Astrocyte (in vitro differentiated cells and primary cell): Measurements from ENCODE around the gene PDLIM7. TPM values are rescaled to one million over a fixed set of nuclear protein-coding genes. Genes with fewer than 3 reads are reported as not detected.
"Not testable (repeated sequence)": the region's sequence is repeated elsewhere in the genome, so short reads cannot be mapped to it uniquely, and the experiment has no call there.

Experiments used
- DNase-seq: peaks from one replicate; pipeline ENCODE4 v3.0.0-alpha.2; 2010; ENCODE audit warnings: low read depth
- FAIRE-seq: peaks from 2 replicates; lab custom pipeline; 2011; peaks lifted over from hg19 to GRCh38; lab: Jason Lieb, UNC
- H2AFZ ChIP-seq: 2 replicates; pipeline ENCODE4 v1.6.0; 2012; ENCODE audit warnings: low read depth, low read length, inconsistent platforms
- H3K27ac ChIP-seq: 2 replicates; pipeline ENCODE4 v1.5.1; 2011; ENCODE audit warnings: low read depth, low read length, inconsistent platforms
- H3K27me3 ChIP-seq: 2 replicates; pipeline ENCODE4 v1.6.0; 2011; ENCODE audit warnings: low read length, inconsistent platforms; ENCODE audit not compliant: insufficient read depth
- H3K36me3 ChIP-seq: 2 replicates; pipeline ENCODE4 v1.5.1; 2011; ENCODE audit warnings: low read length, inconsistent platforms; ENCODE audit not compliant: insufficient read depth
- H3K4me1 ChIP-seq: 2 replicates; pipeline ENCODE4 v1.5.1; 2011; ENCODE audit warnings: low read length, inconsistent platforms; ENCODE audit not compliant: insufficient read depth
- H3K4me2 ChIP-seq: 2 replicates; pipeline ENCODE4 v1.6.0; 2012; ENCODE audit warnings: low read length, inconsistent platforms
- H3K4me3 ChIP-seq: 2 replicates; pipeline ENCODE4 v1.5.1; 2011; ENCODE audit warnings: low read depth, mild to moderate bottlenecking, low read length, inconsistent platforms; ENCODE audit not compliant: insufficient read depth
- H3K79me2 ChIP-seq: 2 replicates; pipeline ENCODE4 v1.6.0; 2012; ENCODE audit warnings: mild to moderate bottlenecking, low read length, inconsistent platforms; ENCODE audit not compliant: insufficient read depth
- H3K9ac ChIP-seq: 2 replicates; pipeline ENCODE4 v1.6.0; 2012; ENCODE audit warnings: mild to moderate bottlenecking, low read length, inconsistent platforms
- H3K9me3 ChIP-seq: 2 replicates; pipeline ENCODE4 v1.5.1; 2012; ENCODE audit warnings: low read depth, mild to moderate bottlenecking, low read length, inconsistent platforms; ENCODE audit not compliant: insufficient read depth
- H4K20me1 ChIP-seq: 2 replicates; pipeline ENCODE4 v1.6.0; 2012; ENCODE audit warnings: low read length, inconsistent platforms; ENCODE audit not compliant: insufficient read depth
- H3K27ac Mint-ChIP-seq: one replicate; pipeline ENCODE4 v1.8.0; 2021; ENCODE audit warnings: mild to moderate bottlenecking, mixed read lengths; ENCODE audit not compliant: unreplicated experiment
- H3K27me3 Mint-ChIP-seq: one replicate; pipeline ENCODE4 v1.8.0; 2021; ENCODE audit warnings: low read depth, mixed read lengths; ENCODE audit not compliant: unreplicated experiment
- H3K36me3 Mint-ChIP-seq: one replicate; pipeline ENCODE4 v1.8.0; 2021; ENCODE audit warnings: low read depth, mixed read lengths; ENCODE audit not compliant: unreplicated experiment
- H3K4me1 Mint-ChIP-seq: one replicate; pipeline ENCODE4 v1.8.0; 2021; ENCODE audit warnings: low read depth, mixed read lengths; ENCODE audit not compliant: unreplicated experiment
- H3K4me3 Mint-ChIP-seq: one replicate; pipeline ENCODE4 v1.8.0; 2021; ENCODE audit warnings: mild to moderate bottlenecking, moderate library complexity, mixed read lengths; ENCODE audit not compliant: unreplicated experiment
- H3K9me3 Mint-ChIP-seq: one replicate; pipeline ENCODE4 v1.8.0; 2021; ENCODE audit warnings: mild to moderate bottlenecking, mixed read lengths; ENCODE audit not compliant: unreplicated experiment
- EZH2 ChIP-seq: IDR thresholded peaks from 2 replicates; pipeline ENCODE4 v1.6.1; 2012; ENCODE audit warnings: mild to moderate bottlenecking, low read length, inconsistent platforms; ENCODE audit not compliant: insufficient read depth
- total RNA-seq: library from RNA; stranded (reverse); gene quantifications from 2 replicates; pipeline ENCODE4 v1.2.1, GENCODE V29; 2021
- TF ChIP-seq, protein P1 (sequence below): IDR thresholded peaks from 2 replicates; pipeline ENCODE4 v1.5.1; 2011; ENCODE audit warnings: low read depth, mild to moderate bottlenecking, inconsistent platforms, low read length, moderate library complexity; ENCODE audit not compliant: insufficient read depth

Gene PDLIM7
- total RNA-seq, 1 donor from 2014 or later: 590 TPM

DNA sequence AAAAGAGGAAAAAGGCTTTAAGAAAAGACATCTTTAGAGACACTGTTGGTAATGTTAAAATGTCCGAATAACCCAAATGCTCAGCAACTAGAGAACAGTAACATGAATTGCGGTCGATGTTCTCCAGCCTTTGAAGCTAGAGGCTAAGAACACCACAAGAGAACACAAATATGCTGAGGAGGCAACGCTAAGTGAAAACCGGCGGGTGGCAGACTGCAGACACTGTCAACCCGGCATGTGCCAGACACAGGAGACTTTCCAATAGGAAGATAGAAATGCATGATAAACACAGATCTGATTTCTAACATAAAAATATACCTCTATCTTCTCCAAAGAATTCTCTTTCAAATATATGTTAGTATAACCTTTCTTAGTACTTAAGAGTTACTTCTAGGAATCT lies 37.7 kb upstream of the PDLIM7 start:
- Histone ChIP-seq H3K4me3 (no peak overlapping the region), H3K4me1 (peaks cover 17% of the 10 kb centered on the region), H3K79me2 (peaks cover 34% of the 10 kb centered on the region), H3K9me3 (no peaks in the 10 kb centered on the region), H4K20me1 (peaks cover 73% of the 10 kb centered on the region), H3K4me2 (no peak overlapping the region), H3K9ac (no peak overlapping the region), H2AFZ (no peak overlapping the region), H3K36me3 (peaks cover 7% of the 10 kb centered on the region), H3K27me3 (no peaks in the 10 kb centered on the region), H3K27ac (no peak overlapping the region)
- Mint-ChIP-seq H3K4me1 (peaks cover 29% of the 10 kb centered on the region), H3K4me3 (no peak overlapping the region), H3K27me3 (no peaks in the 10 kb centered on the region), H3K9me3 (no peaks in the 10 kb centered on the region), H3K27ac (no peak overlapping the region), H3K36me3 (peaks cover 25% of the 10 kb centered on the region)
- FAIRE-seq (no peak), DNase-seq (no peak)
- TF ChIP-seq EZH2: no peak
- TF ChIP-seq, protein P1, sequence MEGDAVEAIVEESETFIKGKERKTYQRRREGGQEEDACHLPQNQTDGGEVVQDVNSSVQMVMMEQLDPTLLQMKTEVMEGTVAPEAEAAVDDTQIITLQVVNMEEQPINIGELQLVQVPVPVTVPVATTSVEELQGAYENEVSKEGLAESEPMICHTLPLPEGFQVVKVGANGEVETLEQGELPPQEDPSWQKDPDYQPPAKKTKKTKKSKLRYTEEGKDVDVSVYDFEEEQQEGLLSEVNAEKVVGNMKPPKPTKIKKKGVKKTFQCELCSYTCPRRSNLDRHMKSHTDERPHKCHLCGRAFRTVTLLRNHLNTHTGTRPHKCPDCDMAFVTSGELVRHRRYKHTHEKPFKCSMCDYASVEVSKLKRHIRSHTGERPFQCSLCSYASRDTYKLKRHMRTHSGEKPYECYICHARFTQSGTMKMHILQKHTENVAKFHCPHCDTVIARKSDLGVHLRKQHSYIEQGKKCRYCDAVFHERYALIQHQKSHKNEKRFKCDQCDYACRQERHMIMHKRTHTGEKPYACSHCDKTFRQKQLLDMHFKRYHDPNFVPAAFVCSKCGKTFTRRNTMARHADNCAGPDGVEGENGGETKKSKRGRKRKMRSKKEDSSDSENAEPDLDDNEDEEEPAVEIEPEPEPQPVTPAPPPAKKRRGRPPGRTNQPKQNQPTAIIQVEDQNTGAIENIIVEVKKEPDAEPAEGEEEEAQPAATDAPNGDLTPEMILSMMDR: no peak

DNA sequence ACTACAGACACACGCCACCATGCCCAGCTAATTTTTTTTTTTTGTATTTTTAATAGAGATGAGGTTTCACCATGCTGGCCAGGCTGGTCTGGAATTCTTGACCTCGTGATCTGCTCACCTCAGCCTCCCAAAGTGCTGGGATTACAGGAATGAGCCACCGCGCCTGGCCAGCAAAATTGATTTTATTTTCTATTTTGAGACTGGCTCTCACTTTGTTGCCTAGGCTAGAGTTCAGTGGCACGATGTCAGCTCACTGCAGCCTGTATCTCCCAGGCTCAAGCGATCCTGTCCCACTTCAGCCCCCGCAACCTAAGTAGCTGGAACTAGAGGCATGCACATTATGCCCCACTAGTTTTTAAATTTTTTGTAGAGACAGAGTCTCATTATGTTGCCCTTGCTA lies 37.0 kb upstream of the PDLIM7 start:
- H3K4me2 ChIP-seq, H3K4me3 Mint-ChIP-seq, H2AFZ ChIP-seq, H3K27me3 ChIP-seq, H3K9ac ChIP-seq, H3K36me3 ChIP-seq, DNase-seq, FAIRE-seq, H3K27me3 Mint-ChIP-seq, H3K4me3 ChIP-seq, H3K9me3 ChIP-seq, H3K9me3 Mint-ChIP-seq, H3K27ac ChIP-seq, H3K27ac Mint-ChIP-seq: not testable (repeated sequence)
- Mint-ChIP-seq H3K4me1 (peaks cover 27% of the 10 kb centered on the region), H3K36me3 (peaks cover 25% of the 10 kb centered on the region)
- Histone ChIP-seq H3K79me2 (peaks cover 30% of the 10 kb centered on the region), H4K20me1 (peaks cover 74% of the 10 kb centered on the region), H3K4me1 (peaks cover 17% of the 10 kb centered on the region)

DNA sequence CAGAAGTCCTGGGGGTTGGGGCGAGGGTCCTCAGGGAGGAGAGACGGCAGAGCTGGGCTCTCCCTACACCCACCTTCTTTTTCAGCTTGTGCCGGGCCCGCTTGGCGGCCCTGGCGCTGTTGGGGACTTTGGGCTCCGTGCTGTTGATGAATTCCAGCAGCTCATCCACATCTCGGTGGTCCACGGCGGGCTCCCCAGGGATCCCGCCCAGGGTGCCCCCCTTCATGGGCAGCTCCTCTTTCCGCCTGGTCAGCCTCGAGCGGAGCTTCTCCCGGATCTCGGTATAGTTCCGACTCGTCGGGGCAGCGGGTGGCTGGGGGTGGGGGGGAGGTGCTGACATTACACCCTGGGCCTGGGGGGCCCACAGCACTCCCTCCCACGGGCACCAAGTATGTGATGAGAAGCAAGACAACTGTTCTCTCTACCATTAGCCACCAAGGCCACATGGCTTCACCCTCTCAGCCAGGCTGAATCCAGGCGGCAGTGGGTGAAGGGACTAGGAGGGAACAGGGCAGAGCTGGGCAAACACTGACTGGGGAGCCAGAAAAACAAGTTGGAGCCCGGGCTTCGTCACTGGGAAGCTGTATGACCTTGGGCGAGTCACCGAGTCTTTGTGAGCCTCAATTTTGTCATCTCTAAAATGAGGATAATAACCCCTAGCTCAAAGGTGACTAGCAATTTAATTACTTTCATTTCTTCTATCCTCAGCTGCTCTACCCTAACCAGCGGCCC lies 34.0 kb upstream of the PDLIM7 start:
- H3K4me3 ChIP-seq: no peak overlapping the region
- no peaks in the 10 kb centered on the region for H3K9me3 ChIP-seq
- DNase-seq: no peak
- no peak for TF ChIP-seq EZH2
- TF ChIP-seq, protein P1: no peak
- H2AFZ ChIP-seq: no peak overlapping the region
- no peaks in the 10 kb centered on the region for H3K27me3 Mint-ChIP-seq
- no peaks in the 10 kb centered on the region for H3K4me1 ChIP-seq
- no peak overlapping the region for H3K27ac Mint-ChIP-seq
- no peaks in the 10 kb centered on the region for H3K9me3 Mint-ChIP-seq
- H3K9ac ChIP-seq: no peak overlapping the region
- peaks cover 76% of the 10 kb centered on the region for H4K20me1 ChIP-seq
- peaks cover 18% of the 10 kb centered on the region for H3K79me2 ChIP-seq
- peaks cover 14% of the 10 kb centered on the region for H3K4me1 Mint-ChIP-seq
- H3K36me3 Mint-ChIP-seq: peaks cover 15% of the 10 kb centered on the region
- FAIRE-seq: no peak
- no peak overlapping the region for H3K27ac ChIP-seq
- no peaks in the 10 kb centered on the region for H3K27me3 ChIP-seq
- no peak overlapping the region for H3K4me3 Mint-ChIP-seq
- no peak overlapping the region for H3K4me2 ChIP-seq
- peaks cover 20% of the 10 kb centered on the region for H3K36me3 ChIP-seq
